ENCODE data around the gene NOMO2. TPM values are rescaled to one million over a fixed set of nuclear protein-coding genes. Genes with fewer than 3 reads are reported as not detected.
"Not testable (repeated sequence)": the region's sequence is repeated elsewhere in the genome, so short reads cannot be mapped to it uniquely, and the experiment has no call there.

NOMO2 gene
- total RNA-seq, 1 experiment from 2014 or later: 144 TPM

DNA sequence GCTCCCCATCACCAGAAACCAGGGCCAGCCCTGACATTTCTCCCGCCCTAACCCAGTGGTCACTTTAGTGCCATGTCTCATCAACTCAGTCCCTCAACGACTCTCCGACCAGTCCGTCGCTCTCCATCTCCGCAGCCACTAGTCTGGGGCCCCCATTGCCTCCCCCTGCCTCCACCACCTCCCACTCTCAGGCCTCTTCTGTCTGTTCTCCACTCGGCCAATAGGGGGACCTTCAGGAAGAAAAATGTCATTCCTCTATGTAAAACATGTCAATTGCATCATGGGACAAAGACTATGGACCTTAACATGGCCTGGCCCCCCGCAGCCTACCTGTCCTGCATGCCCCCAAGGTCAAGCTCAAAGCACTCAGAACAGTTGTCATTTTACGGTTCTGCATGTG, 39.3 kb downstream of the NOMO2 start:
- H3K27ac ChIP-seq; DNase-seq; H3K9me2 ChIP-seq (ENCODE audit: insufficient read depth); H3F3A ChIP-seq (ENCODE audit: insufficient read depth, low read depth); H3K27me3 ChIP-seq (ENCODE audit: insufficient read depth, low read depth); H3K4me1 ChIP-seq (replicated peaks; ENCODE audit: insufficient read depth); H2AFZ ChIP-seq; H3K79me2 ChIP-seq (ENCODE audit: low read depth); POLR2A ChIA-PET (ENCODE audit: unreplicated experiment); H3K9me3 ChIP-seq (ENCODE audit: insufficient read depth, low read depth); BruUV-seq (replicated peaks); H4K20me1 ChIP-seq (ENCODE audit: insufficient read depth); intact Hi-C loops (cut with micrococcal nuclease; ENCODE audit: unreplicated experiment); H3K4me3 ChIP-seq; H3K4me2 ChIP-seq; CTCF ChIA-PET; H3K36me3 ChIP-seq (ENCODE audit: low read depth): not testable (repeated sequence)

GRCh38 chr16:18521445-18522181, 40.3 kb downstream of the NOMO2 start:
- not testable (repeated sequence) for BruUV-seq (replicated peaks)

GRCh38 chr16:18518536-18519283, 43.2 kb downstream of the NOMO2 start:
- BruUV-seq (replicated peaks); H3K9me2 ChIP-seq (ENCODE audit: insufficient read depth); intact Hi-C loops (cut with micrococcal nuclease; ENCODE audit: unreplicated experiment); H3F3A ChIP-seq (ENCODE audit: insufficient read depth, low read depth); H2AFZ ChIP-seq; CTCF ChIA-PET; H3K4me1 ChIP-seq (replicated peaks; ENCODE audit: insufficient read depth); H3K9me3 ChIP-seq (ENCODE audit: insufficient read depth, low read depth); H3K4me3 ChIP-seq; H3K27ac ChIP-seq; H3K27me3 ChIP-seq (ENCODE audit: insufficient read depth, low read depth); H3K4me2 ChIP-seq; H4K20me1 ChIP-seq (ENCODE audit: insufficient read depth); H3K79me2 ChIP-seq (ENCODE audit: low read depth); DNase-seq; POLR2A ChIA-PET (ENCODE audit: unreplicated experiment); H3K36me3 ChIP-seq (ENCODE audit: low read depth): not testable (repeated sequence)

More at GRCh38 chr16:18521445-18522181, 40.3 kb downstream of the NOMO2 start:
- H3K27me3 ChIP-seq (ENCODE audit: insufficient read depth, low read depth); H3K36me3 ChIP-seq (ENCODE audit: low read depth); intact Hi-C loops (cut with micrococcal nuclease; ENCODE audit: unreplicated experiment); H3K4me3 ChIP-seq; H3K9me3 ChIP-seq (ENCODE audit: insufficient read depth, low read depth); H4K20me1 ChIP-seq (ENCODE audit: insufficient read depth); H3K79me2 ChIP-seq (ENCODE audit: low read depth); H3K4me1 ChIP-seq (replicated peaks; ENCODE audit: insufficient read depth); DNase-seq; POLR2A ChIA-PET (ENCODE audit: unreplicated experiment); H3K27ac ChIP-seq; H2AFZ ChIP-seq; H3K4me2 ChIP-seq; H3K9me2 ChIP-seq (ENCODE audit: insufficient read depth); H3F3A ChIP-seq (ENCODE audit: insufficient read depth, low read depth); CTCF ChIA-PET: not testable (repeated sequence)

DNA sequence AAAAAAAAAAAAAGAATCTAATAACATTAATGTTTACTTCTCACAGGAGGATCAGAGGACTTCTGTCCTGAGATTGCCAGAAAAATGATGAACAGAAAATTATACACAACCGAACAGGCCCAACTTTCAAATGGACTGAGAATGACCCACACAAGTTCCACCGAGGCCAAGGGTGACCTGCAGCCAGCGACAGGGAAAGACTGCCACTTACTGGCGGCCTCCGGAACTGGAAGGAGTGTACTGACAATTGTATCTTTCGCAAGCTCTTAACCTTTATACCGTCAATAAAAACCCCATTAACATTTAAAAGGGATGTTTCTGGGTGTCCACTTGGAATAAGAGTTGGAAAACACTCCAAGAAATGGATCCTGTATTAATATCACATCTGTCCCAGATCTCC, 63.5 kb downstream of the NOMO2 start:
- H3K9me3 ChIP-seq (ENCODE audit: insufficient read depth, low read depth); POLR2A ChIA-PET (ENCODE audit: unreplicated experiment); H3K27me3 ChIP-seq (ENCODE audit: insufficient read depth, low read depth): not testable (repeated sequence)

GRCh38 chr16:18497032-18497431, 64.9 kb downstream of the NOMO2 start:
- POLR2A ChIA-PET (ENCODE audit: unreplicated experiment); H3K4me2 ChIP-seq; H2AFZ ChIP-seq; CTCF ChIA-PET; intact Hi-C loops (cut with micrococcal nuclease; ENCODE audit: unreplicated experiment); H3K4me1 ChIP-seq (replicated peaks; ENCODE audit: insufficient read depth); H4K20me1 ChIP-seq (ENCODE audit: insufficient read depth); H3K9me2 ChIP-seq (ENCODE audit: insufficient read depth); DNase-seq; H3K27ac ChIP-seq; BruUV-seq (replicated peaks); H3F3A ChIP-seq (ENCODE audit: insufficient read depth, low read depth); H3K36me3 ChIP-seq (ENCODE audit: low read depth); H3K4me3 ChIP-seq; H3K9me3 ChIP-seq (ENCODE audit: insufficient read depth, low read depth); H3K79me2 ChIP-seq (ENCODE audit: low read depth); H3K27me3 ChIP-seq (ENCODE audit: insufficient read depth, low read depth): not testable (repeated sequence)

More for the DNA sequence above, 63.5 kb downstream of the NOMO2 start:
- BruUV-seq (replicated peaks); H3K9me2 ChIP-seq (ENCODE audit: insufficient read depth); H3K4me2 ChIP-seq; intact Hi-C loops (cut with micrococcal nuclease; ENCODE audit: unreplicated experiment); H4K20me1 ChIP-seq (ENCODE audit: insufficient read depth); H3K4me3 ChIP-seq; H3K36me3 ChIP-seq (ENCODE audit: low read depth); DNase-seq; H3K79me2 ChIP-seq (ENCODE audit: low read depth); CTCF ChIA-PET; H3K4me1 ChIP-seq (replicated peaks; ENCODE audit: insufficient read depth); H2AFZ ChIP-seq; H3F3A ChIP-seq (ENCODE audit: insufficient read depth, low read depth); H3K27ac ChIP-seq: not testable (repeated sequence)

DNA sequence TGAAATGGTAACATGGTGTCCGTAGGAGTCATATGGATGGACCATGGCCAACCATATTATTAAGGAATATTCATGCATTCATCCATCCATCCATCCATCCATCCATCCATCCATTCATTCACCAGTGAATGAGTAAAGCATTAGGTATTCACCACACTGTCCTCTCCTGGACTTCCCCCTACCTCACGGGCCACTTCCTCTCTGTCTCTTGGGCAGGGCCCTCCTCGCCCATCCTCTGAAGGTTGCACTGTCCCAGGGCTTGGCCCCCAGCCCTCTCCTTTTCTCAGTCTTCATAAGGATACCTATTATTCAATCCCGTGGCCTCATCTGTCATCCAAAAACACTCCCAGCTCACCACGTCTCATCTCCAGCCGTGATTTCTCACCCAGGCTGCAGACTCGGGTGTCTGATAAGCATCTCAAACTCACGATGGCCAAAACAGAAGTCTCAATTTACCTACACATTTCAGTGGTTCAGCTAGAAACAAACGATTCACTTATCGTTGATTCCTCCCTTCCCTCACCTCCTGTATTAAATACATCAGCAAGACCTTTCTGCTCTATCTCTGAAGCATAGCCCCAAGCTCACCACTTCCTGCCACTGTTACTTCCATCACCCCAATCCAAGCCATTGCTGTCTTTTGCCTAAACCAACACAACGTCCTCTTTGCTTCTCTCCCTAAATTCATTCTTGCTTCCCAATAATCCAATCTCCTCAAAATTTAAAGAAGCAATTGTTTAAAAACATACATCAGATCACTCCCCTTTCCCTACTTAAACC, 69.6 kb downstream of the NOMO2 start:
- H3K27me3 ChIP-seq (ENCODE audit: insufficient read depth, low read depth); H2AFZ ChIP-seq; BruUV-seq (replicated peaks); H3K4me1 ChIP-seq (replicated peaks; ENCODE audit: insufficient read depth); H3K4me3 ChIP-seq; H3K4me2 ChIP-seq; H3K36me3 ChIP-seq (ENCODE audit: low read depth); DNase-seq; H3K9me3 ChIP-seq (ENCODE audit: insufficient read depth, low read depth); H4K20me1 ChIP-seq (ENCODE audit: insufficient read depth); intact Hi-C loops (cut with micrococcal nuclease; ENCODE audit: unreplicated experiment); CTCF ChIA-PET; H3F3A ChIP-seq (ENCODE audit: insufficient read depth, low read depth); H3K27ac ChIP-seq; POLR2A ChIA-PET (ENCODE audit: unreplicated experiment); H3K79me2 ChIP-seq (ENCODE audit: low read depth); H3K9me2 ChIP-seq (ENCODE audit: insufficient read depth): not testable (repeated sequence)

- H4K20me1 ChIP-seq (ENCODE audit: insufficient read depth); H3K4me2 ChIP-seq; DNase-seq; intact Hi-C loops (cut with micrococcal nuclease; ENCODE audit: unreplicated experiment); BruUV-seq (replicated peaks); H3K79me2 ChIP-seq (ENCODE audit: low read depth); H3K9me3 ChIP-seq (ENCODE audit: insufficient read depth, low read depth); CTCF ChIA-PET; H3K4me1 ChIP-seq (replicated peaks; ENCODE audit: insufficient read depth); POLR2A ChIA-PET (ENCODE audit: unreplicated experiment); H3K36me3 ChIP-seq (ENCODE audit: low read depth); H3K4me3 ChIP-seq; H2AFZ ChIP-seq; H3F3A ChIP-seq (ENCODE audit: insufficient read depth, low read depth); H3K9me2 ChIP-seq (ENCODE audit: insufficient read depth); H3K27me3 ChIP-seq (ENCODE audit: insufficient read depth, low read depth); H3K27ac ChIP-seq: not testable (repeated sequence)
Observed at GRCh38 chr16:18436025-18436424, 125.9 kb downstream of the NOMO2 start.
